NCI-H2227 (cell line): ENCODE measurements around the gene PDLIM7.

Experiments
- DNase-seq: peaks from one replicate; lab custom pipeline; 2025; ENCODE audit not compliant: unreplicated experiment; lab: John Stamatoyannopoulos, UW

PDLIM7 gene

DNA sequence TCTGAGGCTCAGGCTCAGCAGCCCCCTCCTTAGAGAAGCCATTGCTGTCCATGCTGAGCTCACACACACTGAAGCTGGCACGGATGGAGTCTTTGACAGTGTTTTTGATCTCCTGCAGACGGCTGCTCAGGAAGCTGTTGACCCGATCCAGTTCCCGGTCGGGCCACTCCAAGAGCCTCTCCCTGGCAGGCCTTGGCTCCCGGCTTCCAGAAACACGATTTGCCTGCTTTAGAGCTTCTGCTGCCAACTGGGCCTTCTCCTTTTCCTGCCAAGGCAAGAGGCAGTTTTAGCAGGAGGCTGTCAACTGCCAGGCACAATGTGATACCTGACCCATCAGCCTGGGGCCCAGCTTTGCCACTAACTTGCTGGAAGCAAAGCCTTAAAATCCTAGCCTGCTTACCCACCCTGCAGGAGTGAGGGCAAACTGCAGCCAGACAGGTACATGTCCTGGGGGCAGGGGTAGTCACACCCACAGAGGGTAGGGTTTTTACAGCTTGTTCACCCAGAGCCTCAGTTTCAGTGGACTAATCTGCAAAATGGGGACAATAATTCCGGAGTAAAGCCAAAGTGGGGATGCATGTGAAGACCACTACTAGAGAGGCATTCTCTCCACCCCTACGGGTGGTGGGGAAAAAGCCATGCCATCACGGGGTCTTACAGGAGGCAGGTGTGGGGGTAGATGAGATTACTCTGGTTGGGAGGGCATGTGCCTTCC, 27.7 kb upstream of the PDLIM7 start:
- no peak for DNase-seq

DNA sequence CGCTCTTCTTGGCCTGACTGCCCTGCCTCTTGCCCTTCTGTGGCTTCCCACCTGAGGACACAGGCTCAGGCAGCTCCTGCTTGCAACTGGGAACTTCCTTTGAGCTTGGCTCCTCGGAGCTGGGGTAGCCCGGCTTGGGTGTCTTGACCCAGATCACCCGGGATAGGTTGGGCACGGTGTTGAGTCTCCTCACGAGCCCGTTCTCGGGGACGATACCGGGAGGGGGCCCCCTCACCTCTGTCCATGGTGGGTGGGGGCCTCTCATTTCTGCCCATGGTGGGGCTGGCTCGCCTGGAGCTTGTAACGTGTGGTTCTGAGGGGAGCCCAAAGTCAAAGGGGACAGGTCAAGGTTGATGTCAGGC, 27.1 kb upstream of the PDLIM7 start:
- DNase-seq: no peak

DNA sequence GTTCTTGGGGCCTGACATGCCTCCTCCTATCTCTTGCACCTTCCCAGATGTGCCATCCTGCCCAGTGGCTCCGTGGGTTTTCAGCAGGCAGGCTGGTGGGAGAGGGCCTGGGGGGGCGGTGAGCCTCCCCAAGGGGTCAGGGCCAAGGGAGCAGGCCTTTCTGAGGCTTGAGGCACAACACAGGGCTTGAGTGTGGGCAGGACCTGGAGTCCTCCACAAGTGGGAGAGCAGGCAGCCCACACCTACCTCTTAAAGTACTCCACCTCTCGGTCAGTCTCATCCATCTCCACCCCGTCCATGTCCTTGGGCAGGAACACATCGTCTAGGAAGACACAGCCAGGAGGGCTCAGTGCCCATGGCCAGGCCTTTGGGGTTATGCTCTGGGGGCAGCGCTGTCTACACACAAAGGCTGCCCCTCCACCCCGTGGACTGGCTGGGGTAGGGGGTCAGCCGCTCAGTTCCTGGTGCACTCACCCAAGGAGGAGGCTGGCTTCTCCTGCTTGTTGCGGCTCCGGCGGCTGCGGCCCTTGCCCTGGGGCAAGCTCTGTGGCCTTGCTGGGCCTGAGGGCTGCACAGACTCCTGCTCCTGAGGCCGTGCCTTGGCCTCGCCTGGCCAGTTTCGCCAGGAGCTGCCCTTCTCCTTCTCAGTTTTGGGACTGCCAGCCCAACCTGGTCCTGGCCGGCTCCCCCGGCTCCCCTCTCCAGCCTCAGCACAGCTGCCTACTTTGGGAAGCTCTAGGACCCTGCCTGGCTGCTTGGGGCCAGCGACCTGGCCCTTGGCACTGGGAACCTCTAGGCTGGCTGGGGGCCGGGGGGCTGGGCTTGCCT, 26.5 kb upstream of the PDLIM7 start:
- DNase-seq: no peak

DNA sequence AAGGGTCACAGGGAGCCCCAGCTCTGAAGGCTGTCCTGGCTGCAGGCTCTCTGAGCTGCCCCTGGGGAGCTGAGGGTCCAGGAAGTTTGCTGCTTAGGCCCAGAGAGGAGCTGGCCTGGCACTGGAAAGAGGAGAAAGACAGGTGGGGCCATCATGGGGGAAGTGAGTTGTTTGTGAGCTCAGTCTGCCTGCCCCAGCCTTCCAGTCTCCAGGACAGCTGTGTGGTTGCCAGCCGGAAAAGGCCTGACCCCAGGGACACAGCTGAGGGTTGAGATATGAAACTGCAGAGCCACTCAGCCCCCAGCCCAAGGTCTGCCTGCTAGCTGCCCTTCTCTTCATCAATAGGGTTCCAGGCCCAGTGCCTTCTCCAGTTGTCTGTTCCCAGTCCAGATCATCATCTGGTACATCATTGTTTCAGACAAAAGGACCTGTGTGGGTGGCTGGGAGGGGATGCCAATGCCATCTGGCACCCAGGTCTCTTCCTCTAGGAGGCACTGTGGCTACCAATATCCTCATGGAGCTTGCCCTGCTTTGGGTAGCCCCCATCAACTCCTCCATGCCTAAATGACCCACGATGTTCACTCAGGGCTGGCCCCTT, 23.6 kb upstream of the PDLIM7 start:
- no peak for DNase-seq

DNA sequence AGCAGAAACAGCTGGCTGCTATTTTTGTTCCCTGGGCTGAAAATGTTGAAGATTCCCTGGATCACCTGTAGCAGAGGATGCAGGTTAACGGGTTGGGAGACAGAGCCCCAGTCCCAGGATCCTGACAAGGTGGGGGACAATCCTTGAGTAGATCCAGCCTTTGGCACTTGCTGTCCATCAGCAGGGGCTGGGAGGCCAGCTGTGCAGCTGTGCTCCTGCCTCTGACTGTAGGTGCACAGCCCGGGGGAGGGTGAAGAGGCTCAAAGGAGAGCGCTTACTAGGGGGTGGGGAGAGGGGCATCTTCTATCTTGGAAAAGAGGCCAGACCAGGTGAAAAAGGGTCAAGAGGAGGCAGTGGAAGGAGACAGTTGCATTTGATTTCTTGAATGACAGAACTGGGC, 22.9 kb upstream of the PDLIM7 start:
- no peak for DNase-seq

DNA sequence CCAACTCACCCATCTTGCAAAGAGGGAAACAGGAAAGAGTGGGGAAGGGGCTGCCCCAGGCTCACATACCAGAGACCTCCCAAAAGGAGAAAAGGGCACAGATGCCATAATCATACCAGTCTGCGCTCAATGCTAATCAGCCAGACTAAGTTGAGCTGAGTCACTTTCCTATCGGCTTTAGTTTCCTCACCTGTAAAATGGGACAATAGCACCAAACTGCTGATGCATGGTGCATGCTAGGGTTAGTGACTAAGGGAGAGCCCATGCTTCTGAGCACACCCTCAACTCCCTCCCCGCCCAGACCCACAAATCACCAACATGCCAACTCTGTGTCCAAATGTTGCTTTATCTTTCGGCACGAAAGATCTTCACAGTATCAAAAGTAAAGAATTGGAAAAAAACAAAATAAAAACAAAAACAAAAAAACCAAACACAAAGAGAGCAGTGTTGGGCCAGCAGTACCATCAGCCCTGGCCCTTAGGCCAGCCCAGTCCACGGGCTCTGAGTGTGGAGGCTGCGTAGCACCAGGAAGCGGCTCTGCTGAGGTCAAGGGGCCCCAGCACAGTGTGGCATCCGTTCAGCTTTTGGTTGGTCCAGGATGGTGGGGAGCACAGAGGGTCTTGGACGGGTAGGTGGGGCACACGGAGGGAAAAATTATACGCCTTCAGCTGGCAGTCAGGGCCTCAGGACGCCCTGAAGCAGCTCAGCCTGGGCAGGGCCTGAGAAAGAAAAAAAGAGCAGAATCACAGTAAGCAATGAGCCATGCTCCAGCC, 22.2 kb upstream of the PDLIM7 start:
- no peak for DNase-seq

DNA sequence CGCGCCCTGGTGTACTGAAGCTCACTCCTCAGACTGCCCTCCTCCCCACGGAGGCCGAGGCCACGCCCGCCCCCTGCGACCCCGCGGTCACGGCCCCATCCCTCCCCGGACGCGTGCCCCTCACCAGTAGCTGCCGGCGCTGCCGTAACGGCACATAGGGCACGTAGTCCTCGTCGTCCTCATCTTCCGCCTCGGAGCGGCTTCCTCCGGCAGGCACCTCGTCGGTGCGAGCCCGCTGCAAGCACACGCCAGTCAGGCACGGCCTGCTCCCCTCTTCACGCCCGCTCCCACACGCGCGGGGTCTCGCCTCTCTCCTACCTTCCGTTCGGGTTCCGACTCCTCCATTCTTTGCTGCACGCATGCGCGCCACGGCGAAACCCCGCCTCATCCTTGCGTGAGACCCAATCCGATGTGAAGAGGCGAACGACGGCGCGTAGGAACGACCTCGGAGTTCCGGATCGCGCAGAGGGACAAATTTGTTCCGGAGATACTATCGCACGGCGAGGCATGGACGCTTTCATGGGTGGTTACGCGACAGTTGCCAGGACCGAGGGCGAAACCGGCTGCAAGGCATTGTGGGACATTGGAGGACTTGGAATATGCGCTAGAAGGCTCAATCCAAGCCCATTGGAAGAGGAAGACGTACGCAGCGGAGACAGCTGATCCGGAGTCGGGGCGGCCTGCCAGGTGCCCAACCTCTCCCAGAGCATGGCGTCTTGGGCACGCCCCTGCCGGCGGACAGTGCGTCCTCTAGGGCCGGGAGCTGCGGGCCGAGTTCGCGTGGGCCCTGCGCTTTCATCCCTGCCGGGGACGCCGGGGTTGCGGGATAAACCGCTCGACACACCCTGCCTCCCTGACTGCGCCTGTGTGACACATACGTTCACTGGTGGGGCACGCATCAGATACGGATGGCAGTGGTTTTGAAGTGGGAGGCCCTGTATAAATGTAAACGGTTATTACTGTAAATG, 19.5 kb upstream of the PDLIM7 start, which contains the start of gene DDX41:
DDX41 (minus strand) TSS at position 361 of the 968 bp plus-strand sequence; CDS start at position 345, 16 bp downstream.
- DNase-seq: peak; percentile 96

DNA sequence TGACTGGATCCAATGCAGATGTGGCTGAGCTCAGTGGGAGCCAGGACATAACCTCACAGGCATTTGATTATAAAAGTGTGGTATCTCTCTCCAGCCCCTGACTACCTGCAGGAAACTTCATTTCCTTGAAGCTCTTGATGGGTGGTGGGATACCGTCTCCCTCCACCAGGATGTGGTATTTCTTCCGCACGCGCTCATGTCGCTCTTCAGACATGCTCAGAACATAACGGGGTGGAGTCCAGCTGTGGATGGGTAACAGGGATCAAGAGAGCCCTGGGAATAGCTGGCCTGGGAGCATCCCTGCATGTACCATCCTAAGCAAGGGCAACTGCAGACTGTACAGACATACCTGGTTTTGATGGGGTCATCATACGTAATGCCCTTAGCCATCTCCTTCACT, 18.2 kb upstream of the PDLIM7 start:
- DNase-seq: no peak

DNA sequence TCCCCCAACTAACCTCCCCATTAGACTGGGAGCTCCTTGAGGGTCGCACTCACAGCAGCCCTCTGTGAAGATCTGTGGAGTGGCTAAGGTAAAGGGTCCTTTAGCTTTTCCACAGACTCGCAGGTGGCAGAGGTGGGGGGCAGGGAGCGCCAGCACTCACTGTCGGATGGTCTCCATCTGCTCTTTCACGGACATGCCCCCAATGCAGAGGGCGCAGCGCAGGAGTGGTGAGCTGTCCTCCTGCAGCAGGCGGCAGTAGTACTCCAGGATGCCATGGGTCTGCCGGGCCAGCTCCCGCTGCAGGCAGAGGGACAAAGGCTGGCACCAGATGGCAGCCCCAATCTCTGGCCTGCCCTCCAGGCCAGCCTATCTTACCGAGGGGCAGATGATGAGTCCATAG, 17.1 kb upstream of the PDLIM7 start:
- DNase-seq: no peak

DNA sequence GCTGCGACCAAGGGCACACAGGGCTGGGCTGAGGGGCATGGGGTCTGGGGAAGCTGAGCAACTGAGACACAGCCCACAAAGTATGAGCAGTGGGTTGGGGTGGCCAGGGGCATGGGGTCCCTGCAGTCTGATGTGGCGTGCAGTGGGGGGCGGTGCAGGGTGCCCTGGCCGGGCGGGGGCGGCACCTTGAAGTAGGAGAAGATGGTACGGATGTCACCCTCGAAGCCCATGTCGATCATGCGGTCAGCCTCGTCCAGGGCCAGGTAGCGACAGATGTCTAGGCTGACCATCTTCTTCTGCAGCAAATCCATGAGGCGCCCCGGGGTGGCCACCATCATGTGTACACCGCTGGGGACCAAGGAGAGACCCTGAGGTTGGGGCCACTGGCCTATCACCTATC, 16.1 kb upstream of the PDLIM7 start:
- no peak for DNase-seq

DNA sequence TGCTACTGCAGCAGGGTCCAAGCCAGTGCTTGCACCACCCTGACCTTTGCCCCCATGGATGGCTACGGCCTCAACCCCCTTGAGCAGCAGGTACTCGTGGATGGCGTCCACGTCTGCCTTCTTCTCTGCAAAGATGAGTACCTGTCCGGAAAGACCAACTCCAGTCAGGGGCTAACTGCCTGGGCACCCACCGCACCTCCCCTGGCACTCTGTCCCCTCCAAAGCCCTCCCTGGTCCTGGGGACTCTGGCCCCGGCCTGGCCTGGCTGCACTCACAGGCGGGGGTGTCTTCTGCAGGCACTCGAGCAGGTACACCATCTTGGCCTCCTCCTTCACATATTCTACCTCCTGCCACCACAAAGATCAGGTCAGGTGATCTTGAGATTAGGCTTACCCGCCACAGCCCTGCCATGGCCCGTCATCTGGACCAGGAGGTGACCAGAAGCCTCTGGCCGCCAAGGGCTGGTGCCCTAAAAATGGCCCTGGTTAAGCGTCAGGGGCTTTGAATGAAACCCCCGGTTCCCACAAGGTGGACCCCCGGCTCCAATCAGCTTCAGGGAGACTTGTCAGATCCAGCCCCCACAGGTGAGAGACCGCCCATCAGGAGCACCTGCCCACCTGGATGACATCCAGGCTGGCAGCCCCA, 15.5 kb upstream of the PDLIM7 start:
- DNase-seq: no peak

DNA sequence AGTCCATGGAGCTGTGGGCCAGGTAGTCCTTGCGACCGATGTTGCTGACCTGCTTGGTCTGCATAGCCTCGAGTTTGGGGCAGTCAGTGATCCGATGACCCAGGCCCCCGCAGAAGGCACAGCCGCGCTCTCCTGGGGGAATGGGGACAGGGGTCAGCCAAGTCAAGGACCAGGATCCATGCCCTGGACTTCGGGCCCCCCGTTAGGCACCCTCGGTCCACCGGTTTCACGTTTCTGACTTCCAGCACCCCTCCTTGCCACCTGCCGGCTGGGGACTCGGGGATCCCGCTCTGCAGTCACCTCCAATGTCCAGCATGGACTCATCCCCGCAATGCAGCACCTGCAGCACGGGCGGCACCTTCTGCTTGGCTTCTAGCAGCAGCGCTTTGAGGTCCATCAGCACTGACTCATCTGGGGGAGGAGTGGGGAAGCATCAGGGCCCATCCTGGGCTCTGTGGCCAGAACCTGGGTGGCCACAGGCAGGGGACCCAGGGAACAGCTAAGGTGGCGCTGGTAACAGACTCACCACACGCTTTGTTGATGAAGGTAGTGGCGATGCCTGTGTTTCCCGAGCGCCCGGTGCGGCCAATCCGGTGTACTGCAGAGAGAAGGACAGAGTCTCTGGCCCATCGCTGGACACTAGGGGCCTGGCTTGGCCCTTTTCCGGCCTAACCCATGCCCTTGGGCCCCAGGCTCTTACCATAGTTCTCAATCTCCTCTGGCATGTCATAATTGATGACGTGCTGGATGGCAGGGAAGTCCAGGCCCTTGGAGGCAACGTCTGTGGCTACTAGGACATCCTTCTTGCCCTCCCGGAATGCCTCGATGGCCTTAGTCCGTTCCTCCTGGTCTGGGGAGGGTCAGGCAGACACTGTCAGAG, 14.6 kb upstream of the PDLIM7 start:
- no peak for DNase-seq

DNA sequence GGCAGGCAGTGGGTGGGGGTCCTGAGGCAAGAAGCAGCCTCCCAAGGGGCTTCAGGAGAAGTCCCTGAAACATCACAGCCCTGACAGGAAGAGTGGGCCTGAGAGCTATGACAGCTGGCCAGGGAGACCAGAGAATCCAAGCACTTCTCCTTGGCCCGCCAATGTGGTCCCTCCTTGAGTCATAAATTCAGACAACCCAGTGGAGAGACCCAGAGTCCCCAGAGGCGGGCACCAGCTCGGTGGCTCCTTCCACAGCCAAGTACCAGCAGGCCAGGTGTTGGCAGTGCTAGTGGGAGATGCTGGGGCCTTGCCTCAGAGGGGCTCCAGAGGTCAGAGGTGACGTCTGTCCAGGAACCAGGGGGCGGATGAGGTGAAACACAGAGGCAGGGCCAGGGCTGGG, 13.8 kb upstream of the PDLIM7 start:
- no peak for DNase-seq

DNA sequence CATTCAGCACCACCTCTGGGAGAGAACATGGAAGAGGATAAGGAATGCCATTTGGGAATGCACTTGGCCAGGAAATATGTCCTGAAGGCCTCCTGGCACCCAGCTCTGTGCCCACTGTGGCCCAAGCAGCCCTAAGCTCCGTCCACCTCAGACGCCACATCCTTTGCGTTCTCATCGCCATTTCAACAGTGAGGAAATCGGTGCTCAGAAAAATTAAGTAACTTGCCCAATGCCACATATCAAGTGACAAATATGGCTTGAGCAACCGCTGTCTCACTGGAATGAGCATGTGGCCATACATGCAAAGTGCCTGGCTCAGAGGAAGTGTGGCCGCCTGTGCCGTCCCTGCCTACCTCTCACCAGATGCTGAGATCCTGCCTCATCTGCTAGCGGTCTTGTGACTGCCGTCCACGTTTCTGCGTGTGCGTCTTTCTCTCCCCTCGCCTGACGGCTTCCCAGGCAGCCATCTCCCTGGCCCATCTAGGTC, 13.2 kb upstream of the PDLIM7 start:
- DNase-seq: no peak

DNA sequence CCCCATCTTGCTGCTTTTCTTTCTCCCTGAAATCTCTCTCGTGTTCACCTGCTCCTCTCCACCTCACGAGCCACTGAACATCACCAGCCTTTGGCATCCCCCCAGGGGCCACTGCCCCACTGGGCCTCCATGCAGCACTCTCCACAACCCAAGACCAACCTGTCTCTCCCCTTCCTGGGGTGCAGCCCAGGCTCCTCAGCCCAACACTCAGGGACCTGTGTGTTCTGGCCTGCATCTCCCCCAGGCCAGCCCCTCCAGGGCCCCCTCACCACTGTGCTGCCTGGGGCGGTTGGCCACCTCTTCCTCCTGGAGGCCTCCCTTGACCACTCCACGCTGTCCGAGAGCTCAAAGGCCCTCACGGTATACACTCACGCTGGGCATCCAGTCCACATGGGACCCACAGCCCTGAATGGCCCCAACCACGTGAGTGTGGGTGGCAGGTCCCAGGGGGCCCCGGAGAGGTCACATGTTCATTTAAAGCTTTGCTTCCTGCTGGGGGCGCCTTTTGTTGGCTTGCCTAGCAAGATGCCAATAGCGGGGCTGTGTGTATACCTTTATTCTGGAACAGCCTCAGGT, 12.7 kb upstream of the PDLIM7 start:
- no peak for DNase-seq

DNA sequence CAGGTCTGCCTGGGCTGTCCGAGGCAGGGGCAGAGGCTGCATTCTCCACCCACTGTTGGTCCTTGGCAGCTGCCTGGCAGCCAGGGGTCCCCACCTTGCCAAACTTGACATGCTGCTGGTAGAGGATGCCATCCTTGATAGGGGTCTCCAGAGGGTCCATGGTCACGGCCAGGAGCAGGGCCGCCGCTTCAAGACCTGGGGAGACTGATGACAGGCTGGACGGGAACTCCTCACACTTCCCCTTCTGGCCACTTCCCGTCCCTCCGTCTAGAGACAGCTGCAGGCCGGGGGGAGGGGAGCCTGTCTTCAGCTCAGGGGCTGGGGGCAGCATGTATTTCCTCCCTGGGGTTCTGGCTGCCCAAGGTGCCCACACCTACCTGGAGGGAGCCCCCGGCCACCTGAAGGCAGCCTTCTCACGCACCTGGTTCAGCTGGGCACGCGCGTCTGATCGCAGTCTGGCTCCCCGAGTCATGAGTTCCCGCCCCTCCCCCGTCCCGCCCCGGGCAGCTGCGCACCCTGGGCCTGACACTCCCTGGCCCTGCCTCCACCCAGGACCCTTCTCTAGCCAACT, 12.1 kb upstream of the PDLIM7 start, which contains the start of gene DOK3:
DOK3 (minus strand) TSS at position 446 of the 571 bp plus-strand sequence; CDS start at position 160, 286 bp downstream.
- DNase-seq: no peak

DNA sequence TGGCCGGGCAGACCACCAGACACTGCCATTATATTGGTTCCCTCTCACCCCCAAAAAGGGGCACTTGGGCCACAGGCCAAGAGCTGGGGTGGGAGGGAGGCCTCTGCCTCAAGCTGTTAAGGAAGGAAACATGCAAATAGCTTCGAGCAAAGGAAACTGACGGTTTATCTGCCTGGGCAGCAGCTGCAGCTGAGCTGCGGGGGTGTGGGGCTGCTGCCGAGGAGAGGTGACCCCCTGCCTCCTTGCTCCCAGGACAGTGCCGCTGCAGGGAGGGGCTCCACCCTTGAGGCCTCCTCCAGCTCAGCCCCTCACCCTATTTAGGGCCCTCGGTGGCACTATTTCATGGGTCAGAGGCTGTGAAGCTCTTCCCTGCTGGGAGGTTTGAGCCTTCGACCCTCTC, 11.4 kb upstream of the PDLIM7 start:
- no peak for DNase-seq

DNA sequence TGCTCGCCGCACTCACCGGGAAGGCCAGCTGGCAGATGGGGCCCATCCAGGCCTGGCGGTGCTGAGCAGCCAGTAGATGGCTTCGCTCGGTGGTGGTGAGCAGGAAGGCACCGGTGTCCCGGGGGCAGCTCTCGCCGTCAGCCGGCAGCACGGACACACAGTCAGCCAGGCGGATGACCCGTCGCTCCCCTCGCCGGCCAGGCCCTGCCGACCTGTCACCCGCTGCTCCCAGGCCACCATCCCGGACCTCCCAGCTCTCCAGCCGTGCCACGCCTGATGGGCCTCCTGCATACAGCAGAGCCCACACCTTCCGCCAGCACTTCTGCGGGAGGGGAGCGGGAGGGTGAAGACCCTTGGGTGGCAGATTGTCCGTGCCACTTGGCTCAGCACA, 10.8 kb upstream of the PDLIM7 start:
- DNase-seq: no peak
